ENCODE data around the gene SLC16A8. TPM values are rescaled to one million over a fixed set of nuclear protein-coding genes. Genes with fewer than 3 reads are reported as not detected.

SLC16A8 gene
- total RNA-seq, 4 donors from 2014 or later: 1.4 TPM; not detected in 3

DNA sequence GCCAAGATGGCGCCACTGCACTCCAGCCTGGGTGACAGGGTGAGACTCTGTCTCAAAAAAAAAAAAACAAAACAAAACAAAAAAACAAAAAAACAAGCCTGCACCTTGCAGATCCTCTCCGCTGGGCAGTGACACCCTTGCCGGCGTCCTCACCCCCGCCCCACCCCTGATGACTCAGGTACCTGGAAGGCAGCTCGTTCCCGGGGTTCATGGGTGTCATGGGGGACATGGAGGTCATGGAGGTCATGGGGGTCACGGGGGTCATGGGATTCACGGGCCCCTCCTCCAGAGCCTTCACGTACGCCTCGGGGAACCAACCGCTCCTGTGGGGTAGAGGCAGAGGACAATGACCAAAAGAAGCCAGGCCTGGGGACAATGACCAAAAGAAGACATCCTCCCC, 3.0 kb upstream of the SLC16A8 start:
- intact Hi-C loops (cut with DNase I; ENCODE audit: low total_unique reads): no loop called here
- Histone ChIP-seq H3K27me3 (peaks cover 9 to 15% of the 10 kb centered on the region in 2 donors), H3K9me3 (no peaks in the 10 kb centered on the region), H3K36me3 (no peaks in the 10 kb centered on the region), H3K4me1 (peaks cover 0 to 18% of the 10 kb centered on the region in 2 donors), H3K4me3 (no peak overlapping the region), H3K27ac (no peak overlapping the region)
- TF ChIP-seq POLR2A (IDR thresholded peaks at IDR 0.05) (no peak), CTCF (IDR thresholded peaks at IDR 0.05) (no peak)
- DNase-seq: no peak

DNA sequence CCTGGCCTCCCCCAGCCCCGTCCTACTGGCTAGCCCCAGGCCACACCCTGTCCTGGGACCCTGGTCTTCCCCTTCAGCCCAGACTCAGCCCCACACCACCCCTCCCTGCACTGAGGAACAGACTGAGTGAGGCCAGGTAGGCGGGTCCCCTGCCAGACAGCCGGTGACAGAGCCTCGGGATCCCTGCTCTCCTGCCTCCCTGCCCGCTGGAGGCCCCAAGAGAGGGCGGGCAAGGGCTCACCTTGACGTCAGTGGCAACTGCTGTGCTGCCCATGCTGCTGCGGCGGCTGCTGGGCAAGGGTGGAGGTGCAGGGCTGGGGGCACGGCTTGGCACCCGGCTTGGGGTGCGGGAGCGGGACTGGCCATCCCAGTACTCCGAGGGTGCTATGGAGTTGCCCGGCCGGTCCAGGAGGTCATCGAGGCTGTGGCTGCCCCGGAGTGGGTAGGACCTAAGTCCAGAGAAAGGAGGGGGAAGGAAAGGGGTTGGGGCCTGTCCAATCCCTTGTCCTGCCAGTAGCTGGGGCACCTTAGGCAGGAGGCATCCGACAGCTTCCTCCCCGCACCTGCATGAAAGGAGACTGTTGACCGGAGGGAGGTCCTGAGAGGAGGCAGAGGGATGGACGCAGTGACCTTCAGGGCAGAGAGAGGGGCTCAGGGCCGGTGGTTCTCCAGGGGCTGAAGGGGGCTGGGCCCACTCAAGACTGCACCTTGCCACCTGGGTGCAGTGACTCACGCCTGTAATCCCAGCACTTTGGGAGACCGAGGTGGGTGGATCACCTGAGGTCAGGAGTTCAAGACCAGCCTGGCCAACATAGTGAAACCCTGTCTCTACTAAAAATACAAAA, 2.2 kb upstream of the SLC16A8 start:
- no peak for DNase-seq
- intact Hi-C loops (cut with DNase I; ENCODE audit: low total_unique reads): no loop called here
- H3K27me3 ChIP-seq: peaks cover 11 to 15% of the 10 kb centered on the region in 2 donors
- no peak overlapping the region for H3K4me3 ChIP-seq
- TF ChIP-seq CTCF (IDR thresholded peaks at IDR 0.05): no peak
- TF ChIP-seq POLR2A (IDR thresholded peaks at IDR 0.05): no peak
- no peaks in the 10 kb centered on the region for H3K36me3 ChIP-seq
- no peak overlapping the region for H3K27ac ChIP-seq
- H3K9me3 ChIP-seq: no peaks in the 10 kb centered on the region
- peaks cover 0 to 25% of the 10 kb centered on the region in 2 donors for H3K4me1 ChIP-seq

GRCh38 chr22:38085501-38085900, 1.5 kb upstream of the SLC16A8 start:
- no peak overlapping the region for H3K4me3 ChIP-seq
- TF ChIP-seq CTCF (IDR thresholded peaks at IDR 0.05) (no peak), POLR2A (IDR thresholded peaks at IDR 0.05) (no peak)
- H3K4me1 ChIP-seq: peaks cover 0 to 25% of the 10 kb centered on the region in 2 donors
- no peak for DNase-seq
- no peaks in the 10 kb centered on the region for H3K9me3 ChIP-seq
- H3K27me3 ChIP-seq: peaks cover 11 to 19% of the 10 kb centered on the region in 2 donors
- H3K27ac ChIP-seq: no peak overlapping the region
- no peaks in the 10 kb centered on the region for H3K36me3 ChIP-seq
- intact Hi-C loops (cut with DNase I; ENCODE audit: low total_unique reads): no loop called here

- Histone ChIP-seq H3K27ac (no peak overlapping the region), H3K9me3 (no peaks in the 10 kb centered on the region), H3K36me3 (no peaks in the 10 kb centered on the region), H3K4me3 (no peak overlapping the region), H3K4me1 (peaks cover 0 to 25% of the 10 kb centered on the region in 2 donors), H3K27me3 (peaks cover 11 to 19% of the 10 kb centered on the region in 2 donors)
- DNase-seq: no peak
- TF ChIP-seq POLR2A (IDR thresholded peaks at IDR 0.05): no peak
- intact Hi-C loops (cut with DNase I; ENCODE audit: low total_unique reads): no loop called here
Observed at GRCh38 chr22:38085056-38085455, 1.1 kb upstream of the SLC16A8 start.

- peaks cover 9 to 11% of the 10 kb centered on the region in 2 donors for H3K27me3 ChIP-seq
- no peak for DNase-seq
- no peak for TF ChIP-seq POLR2A (IDR thresholded peaks at IDR 0.05)
- TF ChIP-seq CTCF (IDR thresholded peaks at IDR 0.05): no peak
Observed at GRCh38 chr22:38082986-38083710, 836 bp downstream of the SLC16A8 start.

More at GRCh38 chr22:38082986-38083710, 836 bp downstream of the SLC16A8 start:
- H3K4me1 ChIP-seq: peaks cover 0 to 15% of the 10 kb centered on the region in 2 donors
- intact Hi-C loops (cut with DNase I; ENCODE audit: low total_unique reads): no loop called here
- no peaks in the 10 kb centered on the region for H3K9me3 ChIP-seq
- H3K36me3 ChIP-seq: no peaks in the 10 kb centered on the region
- H3K27ac ChIP-seq: no peak overlapping the region
- no peak overlapping the region for H3K4me3 ChIP-seq

Measured in uterus (tissue), 4 donors.